Measurements from ENCODE around the gene TPCN2. TPM values are rescaled to one million over a fixed set of nuclear protein-coding genes. Genes with fewer than 3 reads are reported as not detected.

TPCN2 gene
- total RNA-seq, 1 donor from 2014 or later = 6.3 TPM

DNA sequence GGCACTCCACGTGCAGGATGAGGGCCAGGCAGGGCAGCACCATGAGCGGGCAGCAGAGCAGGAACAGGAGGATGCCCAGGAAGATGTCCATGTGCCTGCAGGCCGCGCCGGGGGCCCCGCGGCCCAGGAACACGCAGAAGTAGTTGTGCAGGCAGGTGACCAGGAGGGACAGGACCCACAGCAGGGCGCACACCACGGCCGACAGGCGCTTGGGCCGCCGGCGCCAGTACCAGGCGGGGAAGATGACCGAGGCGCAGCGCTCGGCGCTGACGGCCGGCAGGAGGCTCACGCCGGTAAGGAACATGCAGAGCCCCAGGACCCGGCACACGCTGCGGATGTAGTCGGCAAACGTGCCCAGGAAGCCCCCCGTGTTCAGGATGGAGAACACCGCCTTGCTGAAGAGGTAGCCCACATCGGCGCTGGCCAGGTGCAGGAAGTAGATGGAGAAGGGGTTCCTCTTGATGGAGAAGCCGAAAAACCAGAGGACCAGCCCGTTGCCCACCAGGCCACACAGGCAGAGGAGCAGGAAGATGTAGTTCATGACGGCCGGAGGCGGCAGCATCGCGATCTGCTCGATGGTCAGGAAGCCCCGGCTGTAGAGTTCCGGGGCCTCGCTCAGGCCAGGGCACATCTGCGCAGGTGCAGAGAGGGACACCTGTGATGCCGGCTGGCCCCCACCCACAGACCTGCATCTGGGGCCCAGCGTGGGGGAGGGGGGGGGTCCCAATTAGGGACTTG lies 42.9 kb upstream of the TPCN2 start:
- TF ChIP-seq, protein P1, sequence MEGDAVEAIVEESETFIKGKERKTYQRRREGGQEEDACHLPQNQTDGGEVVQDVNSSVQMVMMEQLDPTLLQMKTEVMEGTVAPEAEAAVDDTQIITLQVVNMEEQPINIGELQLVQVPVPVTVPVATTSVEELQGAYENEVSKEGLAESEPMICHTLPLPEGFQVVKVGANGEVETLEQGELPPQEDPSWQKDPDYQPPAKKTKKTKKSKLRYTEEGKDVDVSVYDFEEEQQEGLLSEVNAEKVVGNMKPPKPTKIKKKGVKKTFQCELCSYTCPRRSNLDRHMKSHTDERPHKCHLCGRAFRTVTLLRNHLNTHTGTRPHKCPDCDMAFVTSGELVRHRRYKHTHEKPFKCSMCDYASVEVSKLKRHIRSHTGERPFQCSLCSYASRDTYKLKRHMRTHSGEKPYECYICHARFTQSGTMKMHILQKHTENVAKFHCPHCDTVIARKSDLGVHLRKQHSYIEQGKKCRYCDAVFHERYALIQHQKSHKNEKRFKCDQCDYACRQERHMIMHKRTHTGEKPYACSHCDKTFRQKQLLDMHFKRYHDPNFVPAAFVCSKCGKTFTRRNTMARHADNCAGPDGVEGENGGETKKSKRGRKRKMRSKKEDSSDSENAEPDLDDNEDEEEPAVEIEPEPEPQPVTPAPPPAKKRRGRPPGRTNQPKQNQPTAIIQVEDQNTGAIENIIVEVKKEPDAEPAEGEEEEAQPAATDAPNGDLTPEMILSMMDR (conservative IDR thresholded peaks at IDR 0.05; ENCODE audit: low read depth, low read length) = no peak
- H3K4me3 ChIP-seq (ENCODE audit: low read depth, low read length) = no peak overlapping the region
- no peak for DNase-seq (ENCODE audit: low read depth)

DNA sequence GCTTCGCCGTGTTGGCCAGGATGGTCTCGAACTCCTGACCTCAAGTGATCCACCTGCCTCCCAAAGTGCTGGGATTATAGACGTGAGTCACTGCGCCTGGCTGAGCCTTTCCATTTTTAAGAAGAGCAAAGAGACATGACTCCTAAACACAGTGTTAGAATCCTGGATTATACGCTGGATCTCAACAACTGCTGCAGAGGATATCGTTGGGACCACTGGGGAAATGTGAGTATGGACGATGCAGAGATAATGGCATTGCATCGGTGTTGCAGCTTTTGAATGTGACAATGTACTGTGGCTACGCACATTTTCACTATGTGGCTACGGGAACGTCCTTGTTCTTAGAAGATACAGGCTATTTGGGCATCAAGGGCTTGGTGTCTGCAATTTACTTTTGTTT lies 41.9 kb upstream of the TPCN2 start:
- DNase-seq (ENCODE audit: low read depth) = no peak
- TF ChIP-seq, protein P1 (conservative IDR thresholded peaks at IDR 0.05; ENCODE audit: low read depth, low read length) = no peak
- no peak overlapping the region for H3K4me3 ChIP-seq (ENCODE audit: low read depth, low read length)

DNA sequence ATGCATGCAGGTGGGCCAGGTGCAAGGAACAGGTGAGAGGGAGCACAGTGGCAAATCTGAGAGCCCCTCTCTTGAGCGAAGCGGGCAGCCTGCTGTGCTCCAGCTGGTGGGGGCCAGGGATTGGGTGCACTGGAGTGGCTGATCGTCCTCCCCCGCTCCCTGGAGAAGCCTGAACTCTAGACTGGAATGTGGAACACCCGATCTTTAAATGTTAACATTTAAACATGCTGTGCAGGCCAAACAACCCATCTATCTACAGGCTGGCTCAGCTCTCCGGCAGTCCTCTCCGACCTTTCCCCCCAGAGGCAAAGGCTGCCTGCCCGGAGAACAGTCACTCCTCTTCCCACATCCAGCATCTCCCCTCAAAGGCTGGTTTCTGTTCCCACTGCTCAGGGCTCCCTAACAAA lies 40.8 kb upstream of the TPCN2 start:
- DNase-seq (ENCODE audit: low read depth) = no peak
- no peak overlapping the region for H3K4me3 ChIP-seq (ENCODE audit: low read depth, low read length)
- TF ChIP-seq, protein P1 (conservative IDR thresholded peaks at IDR 0.05; ENCODE audit: low read depth, low read length) = no peak

DNA sequence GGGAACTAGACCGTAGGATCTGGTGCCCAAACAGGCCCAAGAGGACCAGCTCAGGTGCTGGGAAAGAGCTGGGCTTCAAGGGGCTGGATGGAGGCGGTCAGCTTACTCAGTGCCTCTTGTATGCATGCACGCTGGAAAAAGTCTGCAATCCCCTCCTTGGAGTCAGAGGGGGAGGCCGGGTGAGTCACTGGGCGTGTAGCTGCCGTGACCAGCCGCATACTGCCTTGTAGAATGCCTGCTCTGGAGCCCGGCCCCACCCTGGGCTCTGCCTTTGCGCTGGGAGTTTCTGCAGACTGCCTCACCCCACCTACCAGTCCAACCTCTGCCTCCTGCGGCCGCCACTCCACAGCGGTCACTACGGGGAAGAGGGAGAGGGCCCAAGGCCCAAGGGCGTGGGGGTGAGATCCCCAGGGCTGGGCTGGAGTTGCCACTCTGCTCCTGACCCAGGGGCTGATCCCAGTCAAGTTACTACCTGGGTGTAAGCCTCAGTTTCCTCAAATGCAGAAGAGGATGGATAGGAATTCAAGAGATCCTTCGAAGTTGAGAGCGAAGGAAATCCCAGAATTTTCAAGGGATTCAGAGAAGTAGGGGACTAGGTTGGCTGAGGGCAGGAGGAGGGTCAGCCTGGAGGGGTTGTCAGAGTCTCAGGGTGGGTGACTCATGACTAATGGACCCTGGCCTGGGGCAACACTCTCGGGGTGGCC lies 39.8 kb upstream of the TPCN2 start:
- TF ChIP-seq, protein P1 (conservative IDR thresholded peaks at IDR 0.05; ENCODE audit: low read depth, low read length) = no peak

DNA sequence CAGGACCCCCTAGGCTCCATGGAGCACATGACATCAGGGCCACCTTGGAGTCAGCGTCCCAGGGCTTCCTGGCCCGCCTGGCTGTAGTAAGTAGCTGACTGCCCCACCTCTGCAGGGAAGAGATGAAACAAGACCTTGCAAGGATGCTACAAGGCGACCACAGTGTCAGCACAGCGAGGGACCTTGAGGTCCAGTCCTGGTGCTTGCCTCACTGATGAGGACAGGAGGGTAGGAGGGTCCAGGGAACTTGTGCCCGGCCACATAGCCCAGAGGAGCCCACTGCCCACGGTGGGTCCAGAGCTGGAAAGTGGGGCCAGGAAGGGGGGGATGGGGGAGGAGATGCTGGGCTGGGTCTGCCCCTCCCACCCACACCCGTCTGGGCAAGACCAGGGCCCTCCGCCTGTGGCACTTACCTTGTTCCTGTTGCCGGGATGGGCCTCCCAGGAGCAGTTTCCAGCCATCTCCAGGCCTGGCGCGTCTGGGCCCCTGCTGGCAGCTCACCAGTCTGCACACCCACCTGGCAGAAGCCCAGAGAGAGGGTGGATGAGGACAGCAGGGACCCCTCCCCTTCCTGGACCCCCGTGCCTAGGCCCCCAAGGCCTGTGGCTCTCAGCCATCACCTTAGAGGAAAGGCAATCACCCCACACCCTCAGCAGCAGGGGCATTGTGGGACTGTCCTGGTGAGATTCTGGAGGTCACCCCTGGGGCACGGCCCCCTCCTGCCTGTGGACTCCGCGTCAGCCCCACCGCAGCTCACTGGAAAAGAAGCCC lies 39.1 kb upstream of the TPCN2 start:
- DNase-seq (ENCODE audit: low read depth) = no peak
- TF ChIP-seq, protein P1 (conservative IDR thresholded peaks at IDR 0.05; ENCODE audit: low read depth, low read length) = no peak
- no peak overlapping the region for H3K4me3 ChIP-seq (ENCODE audit: low read depth, low read length)

More for the DNA sequence above, 39.8 kb upstream of the TPCN2 start:
- peak; percentile 59 for DNase-seq (ENCODE audit: low read depth)
- no peak overlapping the region for H3K4me3 ChIP-seq (ENCODE audit: low read depth, low read length)

DNA sequence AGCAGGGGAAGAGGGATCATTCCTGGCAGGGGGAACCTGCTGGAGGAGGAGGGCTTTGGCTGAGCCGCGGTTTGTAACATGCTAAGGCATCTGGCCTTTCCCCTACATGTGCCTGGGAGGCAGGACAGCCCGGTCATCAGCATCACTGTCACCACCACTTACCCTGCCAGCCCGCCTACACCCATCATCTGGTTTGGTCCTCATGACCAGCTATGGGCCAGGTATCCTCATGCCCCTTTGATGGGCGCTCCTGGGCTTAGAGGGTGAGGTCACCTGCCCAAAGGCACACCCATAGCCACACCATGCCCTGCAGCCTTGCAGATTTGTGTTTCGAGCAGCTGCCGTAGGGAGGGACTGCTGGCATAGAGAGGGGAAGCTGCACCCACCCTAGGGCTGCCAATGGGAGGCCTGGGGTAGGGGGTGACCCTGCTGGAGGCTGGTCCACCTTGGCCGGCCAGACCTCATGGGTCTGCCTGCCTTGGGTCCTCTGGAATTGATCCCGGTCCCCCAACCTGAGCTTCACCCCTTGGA lies 38.3 kb upstream of the TPCN2 start:
- no peak for DNase-seq (ENCODE audit: low read depth)
- peak overlapping the region; percentile 42 for H3K4me3 ChIP-seq (ENCODE audit: low read depth, low read length)
- TF ChIP-seq, protein P1 (conservative IDR thresholded peaks at IDR 0.05; ENCODE audit: low read depth, low read length) = no peak

Measured in epithelial cell of proximal tubule (primary cell).